Astrocyte of the spinal cord (primary cell): ENCODE data around the gene PLXDC1.
A peak's percentile ranks its signal among the peaks of the same experiment; 100 is the strongest.
"Not testable (repeated sequence)": the region's sequence is repeated elsewhere in the genome, so short reads cannot be mapped to it uniquely, and the experiment has no call there.

Source experiments
- DNase-seq: peaks from one replicate; pipeline ENCODE4 v3.0.0; 2011; ENCODE audit warnings: low read depth, low spot score
- H3K4me3 ChIP-seq: 2 replicates; pipeline ENCODE4 v1.5.1; 2011; ENCODE audit warnings: low read depth, mild to moderate bottlenecking, low read length, moderate library complexity
- CTCF ChIP-seq: IDR thresholded peaks from 2 replicates; pipeline ENCODE4 v1.5.1; 2012; ENCODE audit warnings: low read depth, mild to moderate bottlenecking, low read length, inconsistent platforms
- in situ Hi-C: cut with HindIII; loops from 2 replicates; pipeline ENCODE4 v1.10.0; 2017; ENCODE audit warnings: low sequenced_read_pairs

PLXDC1 gene

GRCh38 chr17:39132192-39132610 is 19.2 kb downstream of the PLXDC1 start:
- no peak overlapping the region for H3K4me3 ChIP-seq
- in situ Hi-C loops: no loop called here
- no peak for TF ChIP-seq CTCF
- peak; percentile 57 for DNase-seq

DNA sequence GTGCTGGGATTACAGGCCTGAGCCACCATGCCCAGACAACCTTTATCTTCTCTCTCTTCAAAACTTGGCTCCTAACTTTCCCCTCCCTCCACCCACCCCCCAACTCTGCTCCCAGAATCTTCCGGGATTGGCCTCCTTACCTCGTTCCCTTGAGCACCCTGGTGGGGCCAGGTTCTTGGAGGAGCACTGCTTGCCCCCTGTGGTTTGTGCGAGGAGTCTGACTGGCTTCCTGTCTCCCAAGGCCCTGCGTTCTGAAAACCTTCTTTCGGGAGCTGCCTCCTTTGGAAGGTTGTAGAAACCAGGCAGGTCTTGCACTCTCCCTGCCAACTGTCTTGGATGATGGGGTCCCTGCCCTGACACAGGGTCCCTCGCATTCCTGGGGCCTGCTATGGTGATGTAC is 19.8 kb downstream of the PLXDC1 start:
- no peak for DNase-seq
- no peak overlapping the region for H3K4me3 ChIP-seq
- in situ Hi-C loops: no loop called here
- no peak for TF ChIP-seq CTCF

DNA sequence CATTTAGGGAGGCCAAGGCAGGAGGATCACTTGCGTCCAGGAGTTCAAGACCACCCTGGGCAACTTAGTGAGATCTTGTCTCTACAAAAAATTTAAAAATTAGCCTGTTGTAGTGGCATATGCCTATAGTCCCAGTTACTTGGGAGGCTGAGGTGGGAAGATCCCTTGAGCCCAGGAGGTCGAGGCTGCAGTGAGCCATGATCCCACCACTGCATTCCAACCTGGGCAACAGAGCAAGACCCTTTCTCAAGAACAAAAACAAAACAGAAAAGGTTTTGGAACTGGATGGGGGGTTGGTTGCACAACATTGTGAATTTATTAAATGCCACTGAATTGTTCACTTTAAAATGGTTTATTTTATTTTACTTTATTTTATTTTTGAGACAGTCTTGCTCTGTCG is 21.2 kb downstream of the PLXDC1 start:
- H3K4me3 ChIP-seq: no peak overlapping the region
- no peak for TF ChIP-seq CTCF
- in situ Hi-C loops: no loop called here
- no peak for DNase-seq

- in situ Hi-C loops, DNase-seq, H3K4me3 ChIP-seq: not testable (repeated sequence)
These were observed 21.9 kb downstream of the PLXDC1 start for GRCh38 chr17:39129544-39129943.

DNA sequence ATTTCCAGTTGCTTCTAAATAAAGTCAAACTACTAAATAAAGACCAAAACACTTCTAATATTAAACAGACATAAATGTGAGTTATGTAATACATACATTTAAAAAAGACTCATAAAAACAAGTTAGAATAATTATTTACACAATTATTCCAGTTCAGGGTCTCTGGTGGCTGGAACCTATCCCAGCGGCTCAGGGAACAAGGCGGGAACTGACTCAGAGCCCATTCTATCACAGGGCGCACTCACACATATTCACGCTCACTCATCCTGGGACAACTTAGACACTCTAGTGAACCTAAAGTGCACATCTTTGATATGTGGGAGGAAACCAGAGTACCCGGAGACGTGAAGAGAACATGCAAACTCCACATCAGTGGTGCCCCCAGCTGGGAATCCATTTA is 25.0 kb downstream of the PLXDC1 start:
- in situ Hi-C loops: no loop called here
- no peak for TF ChIP-seq CTCF
- H3K4me3 ChIP-seq: no peak overlapping the region
- no peak for DNase-seq

DNA sequence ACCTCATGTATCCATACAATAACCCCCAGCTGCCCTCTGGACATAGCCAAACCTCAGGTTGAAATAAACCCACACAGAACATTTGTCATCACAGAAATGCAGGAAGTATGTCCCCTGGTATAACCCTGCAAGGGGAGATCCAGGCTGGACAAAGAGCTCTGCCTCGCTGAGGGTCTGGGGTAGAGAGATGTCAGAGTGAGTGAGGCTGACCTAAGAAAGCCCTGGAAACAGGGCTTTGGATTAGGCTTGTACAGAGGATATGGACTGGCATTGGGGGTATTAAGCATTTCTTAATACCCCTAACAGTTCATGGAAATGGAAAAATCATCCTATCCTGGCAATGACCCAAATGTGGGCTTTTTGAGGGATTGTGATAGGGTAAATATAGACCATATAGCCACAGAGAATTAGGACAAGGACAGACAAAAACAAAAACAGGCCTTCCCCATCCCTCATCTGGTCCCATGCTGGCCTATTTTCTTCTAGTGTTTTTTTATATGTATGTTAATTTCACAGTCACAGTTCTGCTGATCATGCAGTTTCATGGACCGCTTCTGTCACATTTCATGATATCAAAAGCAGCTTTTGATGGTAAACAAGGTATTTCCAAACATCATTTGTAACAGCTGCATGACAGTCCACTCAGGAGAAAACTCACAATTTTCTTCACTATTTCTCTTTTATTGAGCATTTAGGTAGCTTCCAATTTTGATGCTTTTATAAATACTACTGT is 26.1 kb downstream of the PLXDC1 start:
- H3K4me3 ChIP-seq: no peak overlapping the region
- no peak for TF ChIP-seq CTCF
- DNase-seq: no peak
- in situ Hi-C loops: no loop called here

GRCh38 chr17:39123627-39124026 is 27.8 kb downstream of the PLXDC1 start:
- in situ Hi-C loops: no loop called here
- DNase-seq: peak; percentile 4
- H3K4me3 ChIP-seq: no peak overlapping the region
- TF ChIP-seq CTCF: no peak
